B cell (primary cell): Measurements from ENCODE around the gene MICAL3.

Source experiments
- EZH2 ChIP-seq: IDR thresholded peaks from 2 replicates; pipeline ENCODE4 v1.6.1; 2012; ENCODE audit warnings: borderline replicate concordance, low read depth, mild to moderate bottlenecking, moderate library complexity, low read length; ENCODE audit not compliant: insufficient read depth, poor library complexity, severe bottlenecking
- TF ChIP-seq, protein P1 (sequence below): fragments of 200-600 bp; IDR thresholded peaks from one replicate; pipeline ENCODE4 v1.8.0; 2022; ENCODE audit warnings: antibody characterized with exemption, mild to moderate bottlenecking

DNA sequence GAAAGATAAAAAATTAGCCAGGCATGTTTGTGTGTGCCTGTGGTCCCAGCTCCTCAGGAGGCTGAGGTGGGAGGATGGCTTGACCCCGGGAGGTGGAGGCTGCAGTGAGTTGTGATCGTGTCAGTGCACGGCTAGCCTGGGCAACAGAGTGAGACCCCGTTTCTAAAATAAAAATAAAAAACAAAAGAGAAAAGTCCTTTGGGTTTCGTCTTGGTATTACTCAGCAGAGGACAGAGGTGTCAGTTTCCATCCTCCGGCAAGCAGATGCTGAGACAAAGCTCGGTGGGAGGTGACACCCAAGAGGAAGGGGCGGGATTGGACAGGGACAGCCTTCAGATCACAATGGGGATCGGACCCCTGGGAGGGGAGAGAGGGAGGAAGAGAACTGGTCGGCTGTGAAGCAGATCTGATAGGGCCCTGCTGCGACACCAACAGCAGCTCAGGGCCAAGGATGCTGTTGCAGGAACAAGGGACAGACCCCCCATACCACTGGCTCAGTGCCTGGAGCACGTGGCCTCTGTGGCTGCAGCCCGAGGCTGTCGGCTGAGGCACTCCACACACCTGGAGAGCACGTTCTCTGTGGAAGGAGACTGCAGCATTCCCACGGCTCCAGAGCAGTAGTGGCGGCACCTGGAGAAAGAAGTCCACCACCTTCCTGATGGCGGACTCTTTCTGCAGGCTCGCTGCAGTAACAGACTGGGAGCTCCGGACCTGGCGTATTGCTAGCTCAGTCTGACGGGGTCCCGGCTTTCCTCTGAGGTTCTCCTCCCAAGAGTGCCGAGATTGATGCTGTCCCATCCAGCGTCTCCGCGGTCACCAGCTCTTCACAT, 244.9 kb downstream of the MICAL3 start:
- TF ChIP-seq, protein P1, sequence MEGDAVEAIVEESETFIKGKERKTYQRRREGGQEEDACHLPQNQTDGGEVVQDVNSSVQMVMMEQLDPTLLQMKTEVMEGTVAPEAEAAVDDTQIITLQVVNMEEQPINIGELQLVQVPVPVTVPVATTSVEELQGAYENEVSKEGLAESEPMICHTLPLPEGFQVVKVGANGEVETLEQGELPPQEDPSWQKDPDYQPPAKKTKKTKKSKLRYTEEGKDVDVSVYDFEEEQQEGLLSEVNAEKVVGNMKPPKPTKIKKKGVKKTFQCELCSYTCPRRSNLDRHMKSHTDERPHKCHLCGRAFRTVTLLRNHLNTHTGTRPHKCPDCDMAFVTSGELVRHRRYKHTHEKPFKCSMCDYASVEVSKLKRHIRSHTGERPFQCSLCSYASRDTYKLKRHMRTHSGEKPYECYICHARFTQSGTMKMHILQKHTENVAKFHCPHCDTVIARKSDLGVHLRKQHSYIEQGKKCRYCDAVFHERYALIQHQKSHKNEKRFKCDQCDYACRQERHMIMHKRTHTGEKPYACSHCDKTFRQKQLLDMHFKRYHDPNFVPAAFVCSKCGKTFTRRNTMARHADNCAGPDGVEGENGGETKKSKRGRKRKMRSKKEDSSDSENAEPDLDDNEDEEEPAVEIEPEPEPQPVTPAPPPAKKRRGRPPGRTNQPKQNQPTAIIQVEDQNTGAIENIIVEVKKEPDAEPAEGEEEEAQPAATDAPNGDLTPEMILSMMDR: no peak
- TF ChIP-seq EZH2: no peak
